GM21447 (cell line): ENCODE data around the gene ZC3H18.
A peak's percentile ranks its signal among the peaks of the same experiment; 100 is the strongest.

Experiments
- ATAC-seq: cut with Tn5 transposase; IDR thresholded peaks from one replicate; pipeline ENCODE4 v1.9.1; 2021; ENCODE audit not compliant: unreplicated experiment

The ZC3H18 gene

DNA sequence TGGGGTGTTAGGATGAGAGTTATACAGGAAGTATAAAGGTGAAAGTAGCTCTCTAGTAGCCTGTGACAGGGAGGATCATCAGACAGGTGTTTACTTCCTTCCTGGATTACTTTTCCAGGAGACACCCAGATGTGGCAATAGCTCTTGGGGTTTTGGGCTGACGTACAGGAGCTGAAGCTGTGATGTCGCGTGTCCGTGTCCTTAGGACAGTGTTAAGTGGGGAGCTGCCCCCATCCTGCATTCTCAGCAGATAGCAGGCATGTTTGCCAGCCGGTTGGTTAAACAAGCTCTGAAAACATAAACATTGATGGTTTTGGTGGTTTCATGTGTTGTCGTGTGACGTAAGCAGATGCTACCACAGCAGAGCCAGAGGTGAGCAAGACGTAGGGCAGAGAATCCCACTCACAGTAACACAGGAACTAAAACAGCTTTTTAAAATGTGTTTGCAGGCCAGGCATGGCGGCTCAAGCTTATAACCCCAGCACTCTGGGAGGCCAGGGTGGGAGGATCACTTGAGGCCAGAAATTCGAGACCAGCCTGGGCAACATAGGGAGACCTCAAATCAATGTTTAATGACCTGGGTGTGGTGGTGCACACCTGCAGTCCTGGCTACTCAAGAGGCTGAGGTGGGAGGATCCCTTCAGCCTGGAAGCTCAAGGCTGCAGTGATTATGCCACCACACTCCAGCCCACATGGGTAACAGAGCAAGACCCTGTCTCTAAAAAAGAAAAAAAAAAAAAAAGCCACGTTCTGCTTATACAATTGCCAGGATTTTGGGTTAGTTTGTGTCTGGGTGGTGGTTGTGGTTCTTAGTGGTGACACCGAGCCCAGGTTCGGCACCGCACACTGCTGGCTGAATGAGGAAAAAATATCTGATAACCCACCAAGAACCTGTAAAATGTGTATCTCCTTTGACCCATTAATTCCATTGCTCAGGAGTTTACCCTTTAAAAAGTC lies 49.9 kb downstream of the ZC3H18 start:
- no peak for ATAC-seq

DNA sequence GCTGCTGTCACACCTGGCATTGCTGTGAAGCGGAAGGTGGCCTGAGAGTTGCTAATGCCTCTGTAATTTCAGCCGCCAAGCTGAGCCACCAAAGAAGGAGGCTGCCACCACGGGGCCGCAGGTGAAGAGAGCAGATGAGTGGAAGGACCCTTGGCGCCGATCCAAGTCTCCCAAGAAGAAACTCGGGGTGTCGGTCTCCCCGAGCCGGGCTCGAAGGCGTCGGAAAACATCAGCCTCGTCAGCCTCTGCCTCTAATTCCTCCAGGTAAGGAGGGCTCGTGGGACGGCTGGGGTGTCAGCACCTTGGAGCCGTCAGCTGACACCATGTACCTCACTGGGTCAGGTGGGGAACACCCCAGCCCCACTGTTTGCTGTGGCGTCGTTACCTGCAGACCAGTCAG lies 51.9 kb downstream of the ZC3H18 start:
- ATAC-seq, result no peak

DNA sequence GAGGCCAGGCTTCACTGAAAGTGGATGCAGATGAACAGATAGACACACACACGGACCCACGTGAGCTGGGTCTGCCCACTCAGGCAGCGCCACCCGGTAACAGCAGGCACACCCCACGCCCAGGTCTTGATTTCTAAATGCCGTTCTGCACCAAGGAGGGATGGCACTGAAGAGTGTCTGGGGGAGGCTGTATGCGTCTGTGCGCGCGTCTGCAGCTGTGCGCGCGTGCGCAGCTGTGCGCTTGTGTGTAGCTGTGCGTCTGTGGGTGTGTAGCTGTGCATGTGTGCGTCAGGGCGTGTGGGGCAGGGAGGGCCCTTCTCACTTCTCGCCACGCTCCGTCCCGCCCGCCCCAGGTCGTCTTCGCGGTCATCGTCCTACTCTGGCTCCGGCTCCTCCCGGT lies 52.7 kb downstream of the ZC3H18 start:
- ATAC-seq, result no peak

DNA sequence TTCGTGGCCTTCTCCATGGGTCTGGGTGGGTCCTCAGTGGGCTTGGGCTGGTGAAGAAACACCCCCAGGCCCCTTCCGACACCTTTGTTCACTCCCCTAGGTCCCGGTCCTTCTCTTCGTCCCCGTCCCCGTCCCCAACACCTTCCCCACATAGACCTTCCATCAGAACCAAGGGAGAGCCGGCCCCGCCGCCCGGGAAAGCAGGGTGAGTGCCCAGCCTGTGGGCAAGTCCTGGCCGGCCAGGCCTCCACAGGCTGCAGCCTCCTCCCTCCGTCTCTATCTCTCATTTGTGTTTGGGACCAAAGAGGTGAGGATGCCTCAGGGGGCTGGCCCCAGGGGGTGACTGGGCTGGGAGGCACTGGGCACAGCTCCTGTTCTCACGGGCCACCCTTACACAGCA lies 53.7 kb downstream of the ZC3H18 start:
- ATAC-seq, result no peak

DNA sequence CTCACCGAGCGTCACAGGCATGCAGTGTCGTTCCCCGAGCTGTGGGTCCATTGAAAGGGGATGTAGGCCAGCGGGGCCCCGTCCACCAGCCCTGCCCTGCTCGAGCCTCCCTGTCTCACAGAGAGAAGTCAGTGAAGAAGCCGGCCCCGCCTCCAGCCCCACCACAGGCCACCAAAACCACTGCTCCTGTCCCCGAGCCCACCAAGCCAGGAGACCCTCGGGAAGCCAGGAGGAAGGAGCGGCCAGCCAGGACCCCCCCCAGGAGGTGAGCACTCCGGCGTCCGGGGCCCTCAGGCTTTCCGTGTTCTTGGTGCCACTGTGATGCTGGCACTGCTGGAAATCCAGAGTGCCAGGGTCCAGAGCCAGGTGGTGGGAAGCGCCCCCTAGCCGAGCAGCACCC lies 54.3 kb downstream of the ZC3H18 start:
- no peak for ATAC-seq

DNA sequence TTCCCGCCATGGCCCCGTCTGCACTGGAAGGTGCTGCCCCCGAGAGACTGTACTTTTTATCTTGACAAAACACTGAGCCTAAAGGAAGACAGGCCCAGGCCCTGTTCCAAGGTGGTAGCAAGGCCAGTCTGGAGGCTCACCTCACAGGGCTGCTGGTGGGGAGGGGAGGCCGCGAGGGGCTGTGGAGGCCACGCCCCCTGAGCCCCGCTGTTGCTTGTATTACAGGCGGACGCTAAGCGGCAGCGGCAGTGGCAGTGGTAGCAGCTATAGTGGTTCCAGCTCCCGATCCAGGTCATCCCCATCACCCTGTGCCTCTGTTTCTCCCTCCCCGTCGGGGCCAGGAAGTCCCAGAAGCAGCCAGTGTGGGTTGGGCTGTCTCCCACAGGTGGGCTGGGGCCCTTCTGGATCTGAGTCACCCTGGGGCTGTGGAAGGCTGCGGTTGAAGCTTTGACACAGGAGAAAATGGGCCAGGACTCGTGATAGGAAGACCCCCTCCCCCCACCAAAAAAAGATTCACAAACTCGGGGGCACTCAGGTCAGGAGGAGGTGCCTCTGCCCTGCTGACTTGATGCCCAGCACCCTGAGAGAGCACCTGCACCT lies 54.9 kb downstream of the ZC3H18 start:
- ATAC-seq, result no peak

DNA sequence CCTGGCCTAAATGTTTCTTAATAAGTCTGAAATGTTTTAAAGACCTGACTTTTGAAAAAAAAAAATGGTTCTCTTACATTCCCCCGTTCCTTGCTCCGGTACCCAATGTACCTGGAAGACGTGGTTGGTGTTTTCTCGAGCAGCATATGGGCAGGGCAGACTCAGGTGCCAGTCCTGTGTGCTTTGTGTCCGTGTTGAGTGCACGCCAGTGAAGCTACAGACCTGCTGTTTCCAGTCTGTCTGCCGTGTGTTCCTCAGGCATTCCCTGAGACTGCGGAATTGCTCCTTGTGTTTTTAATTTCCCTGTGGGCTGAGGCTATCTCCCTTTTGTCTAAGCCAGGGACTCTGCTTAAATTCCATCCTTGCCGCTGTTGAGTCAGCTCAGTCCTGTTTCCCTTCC lies 56.4 kb downstream of the ZC3H18 start:
- ATAC-seq, result no peak

DNA sequence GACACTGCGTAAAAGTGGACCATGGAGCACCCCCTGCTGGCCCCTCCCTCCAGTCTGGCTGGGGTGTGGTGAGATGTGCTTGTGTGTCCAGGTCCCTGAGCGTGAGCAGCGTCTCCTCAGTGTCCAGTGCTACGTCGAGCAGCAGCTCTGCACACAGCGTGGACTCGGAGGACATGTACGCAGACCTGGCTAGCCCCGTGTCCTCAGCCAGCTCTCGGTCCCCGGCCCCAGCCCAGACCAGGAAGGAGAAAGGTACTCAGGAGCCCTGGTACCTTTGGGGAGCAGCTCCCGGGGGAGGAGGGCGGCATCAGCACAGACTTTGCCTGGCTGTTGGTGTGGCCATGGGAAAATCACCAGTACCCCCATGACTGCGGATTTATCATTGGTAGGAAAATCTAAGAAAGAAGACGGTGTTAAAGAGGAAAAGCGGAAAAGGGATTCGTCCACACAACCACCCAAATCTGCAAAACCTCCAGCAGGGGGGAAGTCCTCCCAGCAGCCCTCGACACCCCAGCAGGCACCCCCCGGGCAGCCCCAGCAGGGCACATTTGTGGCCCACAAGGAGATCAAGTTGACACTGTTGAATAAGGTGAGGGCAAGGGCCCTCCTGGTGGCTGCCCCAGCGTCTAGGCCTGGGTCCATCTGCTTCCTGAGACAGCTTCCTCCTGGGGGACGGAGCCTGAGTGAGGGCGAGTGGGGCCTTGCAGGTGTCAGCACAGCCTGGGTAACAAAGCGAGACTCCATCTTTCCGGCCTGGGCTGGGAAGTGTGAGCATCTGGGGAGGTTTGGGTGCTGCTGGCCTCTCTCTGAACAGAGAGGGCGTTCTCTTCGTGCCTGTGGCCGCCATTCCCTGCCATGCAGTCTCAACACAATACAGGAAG lies 57.6 kb downstream of the ZC3H18 start:
- ATAC-seq, result no peak

DNA sequence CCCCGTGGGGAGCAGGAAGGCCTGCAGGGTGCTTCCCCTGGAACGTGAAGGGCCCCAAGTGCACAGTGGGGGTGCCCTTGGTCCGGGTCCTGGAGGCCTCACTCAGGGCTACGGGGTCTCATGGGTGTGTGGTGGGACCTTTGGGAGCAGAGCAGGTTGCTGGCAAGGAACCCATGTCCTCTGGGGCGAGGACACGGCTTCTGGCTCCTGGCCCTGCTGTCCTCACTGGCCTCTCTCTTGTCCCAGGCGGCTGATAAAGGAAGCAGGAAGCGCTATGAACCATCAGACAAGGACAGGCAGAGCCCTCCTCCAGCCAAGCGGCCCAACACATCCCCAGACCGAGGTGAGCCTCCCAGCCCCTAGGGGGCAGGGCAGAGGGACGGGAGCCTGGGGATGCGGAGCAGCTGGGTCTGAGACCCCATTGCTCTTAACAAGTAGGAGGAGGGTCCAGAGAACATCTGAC lies 58.3 kb downstream of the ZC3H18 start:
- ATAC-seq, result no peak

DNA sequence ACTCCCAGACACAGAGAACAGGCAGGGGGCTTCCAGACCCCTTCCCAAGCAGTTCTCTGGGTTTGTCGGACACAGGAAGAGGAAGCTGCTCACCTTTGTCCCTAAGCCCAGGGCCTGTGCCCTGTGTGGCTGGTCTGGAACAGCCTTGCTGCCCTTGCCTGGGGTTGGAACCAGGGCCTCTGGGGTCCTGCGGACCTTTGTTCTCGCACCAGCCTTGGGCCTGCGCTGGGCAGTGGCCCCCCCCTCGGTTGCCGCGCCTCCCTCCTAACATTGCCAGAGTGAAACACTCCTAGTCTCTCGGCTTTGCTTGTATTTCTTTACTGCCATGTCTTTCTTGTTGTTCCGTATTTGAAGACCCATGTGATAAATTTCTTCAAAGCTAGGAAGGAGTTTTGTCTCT lies 59.6 kb downstream of the ZC3H18 start:
- no peak for ATAC-seq

DNA sequence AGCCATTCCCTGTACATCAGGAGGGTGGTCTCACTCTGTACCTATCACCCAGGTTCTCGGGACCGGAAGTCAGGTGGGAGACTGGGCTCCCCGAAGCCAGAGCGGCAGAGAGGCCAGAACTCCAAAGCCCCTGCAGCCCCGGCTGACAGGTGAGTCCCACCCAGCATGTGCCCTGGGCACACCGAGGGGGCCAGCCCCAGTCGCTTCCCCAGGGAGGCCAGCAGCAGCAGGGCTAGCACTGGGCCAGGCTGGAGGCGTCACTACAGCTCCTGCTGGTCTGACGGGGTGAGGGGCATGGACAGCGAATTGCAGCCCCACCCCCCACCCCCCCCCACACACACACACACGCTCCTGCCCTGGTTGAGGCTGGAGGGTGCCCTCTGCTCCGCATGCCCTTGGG lies 60.2 kb downstream of the ZC3H18 start:
- ATAC-seq, result no peak

DNA sequence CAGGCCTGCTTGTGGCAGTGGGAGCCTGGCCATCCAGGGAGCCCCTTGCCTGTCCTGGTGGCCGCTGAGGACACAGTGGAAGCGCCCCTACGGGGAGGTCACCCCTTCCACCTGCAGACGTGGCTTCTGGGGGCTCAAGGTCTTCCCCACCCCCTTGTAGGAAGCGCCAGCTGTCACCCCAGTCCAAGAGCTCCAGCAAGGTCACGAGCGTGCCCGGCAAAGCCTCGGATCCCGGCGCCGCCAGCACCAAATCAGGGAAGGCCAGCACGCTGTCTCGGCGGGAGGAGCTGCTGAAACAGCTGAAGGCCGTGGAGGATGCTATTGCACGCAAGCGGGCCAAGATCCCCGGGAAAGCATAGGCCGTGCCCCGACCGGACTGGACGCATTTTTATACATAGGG lies 60.7 kb downstream of the ZC3H18 start:
- no peak for ATAC-seq

DNA sequence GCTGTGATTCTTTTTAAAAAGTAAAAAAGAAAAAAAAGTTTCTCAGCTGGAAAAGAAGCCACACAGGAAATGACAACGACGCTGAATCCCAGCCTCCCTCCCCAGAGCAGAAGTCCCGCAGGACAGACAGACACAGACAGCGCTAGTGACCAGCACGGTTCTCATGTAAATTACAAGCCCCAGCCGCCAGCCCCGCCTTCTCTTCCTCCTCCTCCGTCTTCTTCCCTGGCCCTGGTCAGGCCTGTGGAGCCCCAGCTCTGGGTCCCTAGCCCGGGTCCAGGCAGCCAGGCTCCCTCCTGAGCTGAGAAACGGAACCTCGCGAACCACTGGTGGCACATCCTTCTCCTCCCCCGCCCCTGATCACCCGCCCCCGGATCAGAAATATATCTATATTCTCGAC lies 61.2 kb downstream of the ZC3H18 start:
- no peak for ATAC-seq

DNA sequence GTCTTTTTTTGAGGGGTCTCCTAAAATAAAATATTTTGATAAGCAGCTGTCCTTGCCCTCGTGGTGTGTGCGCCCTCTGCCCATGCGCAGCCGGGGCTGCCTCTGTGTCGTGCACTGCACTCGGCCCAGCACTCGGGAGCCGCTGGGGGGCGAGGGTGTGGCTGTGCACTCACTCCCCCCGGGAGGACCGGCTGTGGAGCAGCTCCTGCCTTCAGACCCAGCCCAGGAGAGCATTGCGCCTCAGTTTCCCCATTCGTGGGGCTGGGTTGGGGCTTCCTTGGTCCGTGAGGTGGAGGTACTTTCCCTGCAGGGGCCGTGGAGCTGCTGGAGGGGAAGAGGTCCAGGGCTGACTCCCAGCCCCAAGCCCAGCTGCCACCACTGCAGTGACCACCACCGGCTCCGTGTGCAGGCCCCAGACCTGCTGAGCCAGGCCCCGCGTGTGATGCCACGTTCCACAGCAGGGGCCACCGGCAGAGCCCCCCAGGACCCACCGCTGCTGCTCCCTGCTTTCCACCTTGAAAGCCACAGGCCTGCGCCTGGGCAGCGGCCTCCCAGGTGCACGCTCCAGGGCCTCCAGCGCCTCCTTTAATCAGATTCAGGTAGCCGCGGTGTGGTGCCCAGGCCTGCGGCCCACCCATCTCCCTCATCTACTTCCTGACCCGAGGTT lies 61.9 kb downstream of the ZC3H18 start:
- no peak for ATAC-seq

DNA sequence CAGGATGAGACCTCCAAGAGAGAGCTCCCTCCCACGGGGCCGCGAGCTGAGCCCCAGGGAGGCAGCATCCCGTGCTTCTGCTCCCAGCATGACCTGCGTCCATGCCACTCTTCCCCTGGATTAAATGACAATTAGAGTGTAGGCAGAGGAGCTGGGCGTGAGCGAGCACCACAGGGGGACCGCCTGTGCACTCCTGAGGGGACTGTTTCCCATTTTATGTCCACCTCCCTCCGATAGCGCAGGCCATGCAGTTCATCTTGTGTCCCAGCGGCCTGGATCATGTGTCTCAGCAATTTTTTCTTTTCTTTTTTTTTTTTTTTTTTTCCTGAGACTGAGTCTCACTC lies 62.4 kb downstream of the ZC3H18 start:
- no peak for ATAC-seq

DNA sequence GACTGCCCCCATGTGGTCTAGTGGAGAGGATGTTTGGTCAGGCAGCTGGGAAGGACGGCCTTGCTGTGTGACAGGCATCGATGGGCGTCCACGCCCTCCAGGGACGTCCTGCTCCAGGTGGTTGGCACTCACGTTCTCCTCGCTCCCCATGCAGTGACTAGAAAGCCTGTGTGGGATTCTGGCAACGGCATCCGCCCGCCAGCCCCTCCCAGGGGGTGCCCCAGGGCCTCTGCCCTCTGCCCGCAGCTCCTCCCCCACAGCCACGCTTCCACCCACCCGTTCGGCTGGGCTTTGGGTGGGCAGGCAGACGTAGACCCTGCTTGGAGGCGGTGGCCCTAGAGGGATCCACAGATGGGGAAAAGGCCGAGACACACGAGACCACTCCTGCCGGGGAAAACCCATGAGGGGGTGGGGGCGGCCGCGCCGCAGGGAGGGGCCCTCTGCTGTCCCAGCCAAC lies 63.5 kb downstream of the ZC3H18 start:
- peak; percentile 41 for ATAC-seq

DNA sequence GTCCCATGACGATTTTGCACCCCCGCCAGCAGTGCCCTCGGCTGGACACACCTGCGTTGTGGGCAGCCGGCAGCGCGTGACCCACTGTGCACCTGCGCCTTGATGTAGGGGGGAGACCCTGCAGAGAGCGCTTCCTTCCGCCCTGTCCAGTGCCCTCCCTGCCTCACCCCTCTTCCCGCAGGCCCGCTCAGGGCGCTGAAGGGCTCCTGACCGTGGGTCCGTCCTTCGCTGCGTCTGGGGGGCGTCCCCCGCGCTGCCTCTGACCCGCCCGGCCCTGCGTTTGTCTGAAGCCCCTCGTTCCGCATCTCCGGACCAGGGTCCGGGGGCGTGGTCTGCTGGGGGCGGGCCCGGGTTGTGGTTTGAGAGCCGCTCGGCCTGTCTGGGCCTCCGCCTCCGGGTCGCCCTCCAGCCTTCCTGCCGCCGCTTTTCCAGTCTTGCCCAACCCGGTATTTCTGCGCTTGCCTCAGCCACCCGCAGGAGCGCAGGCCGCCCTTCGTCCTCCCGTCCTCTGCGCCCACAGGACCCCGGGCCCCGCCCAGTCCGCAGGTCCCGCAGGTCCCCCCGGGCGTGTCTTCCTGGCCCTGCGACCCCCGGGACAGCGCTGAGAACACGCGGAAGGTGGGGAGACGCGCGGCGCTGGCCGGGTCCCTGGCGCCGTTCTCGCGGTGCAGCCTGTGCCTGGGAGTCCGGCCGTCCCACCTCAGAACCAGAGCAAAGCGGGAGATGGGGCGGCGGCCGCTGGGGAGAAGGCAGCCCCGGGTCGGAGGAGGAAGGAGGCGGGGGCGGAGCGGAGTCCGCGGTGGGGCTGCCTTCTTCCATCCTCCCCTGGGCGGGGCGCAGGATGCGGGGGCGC lies 64.2 kb downstream of the ZC3H18 start:
- ATAC-seq, result peak; percentile 55

DNA sequence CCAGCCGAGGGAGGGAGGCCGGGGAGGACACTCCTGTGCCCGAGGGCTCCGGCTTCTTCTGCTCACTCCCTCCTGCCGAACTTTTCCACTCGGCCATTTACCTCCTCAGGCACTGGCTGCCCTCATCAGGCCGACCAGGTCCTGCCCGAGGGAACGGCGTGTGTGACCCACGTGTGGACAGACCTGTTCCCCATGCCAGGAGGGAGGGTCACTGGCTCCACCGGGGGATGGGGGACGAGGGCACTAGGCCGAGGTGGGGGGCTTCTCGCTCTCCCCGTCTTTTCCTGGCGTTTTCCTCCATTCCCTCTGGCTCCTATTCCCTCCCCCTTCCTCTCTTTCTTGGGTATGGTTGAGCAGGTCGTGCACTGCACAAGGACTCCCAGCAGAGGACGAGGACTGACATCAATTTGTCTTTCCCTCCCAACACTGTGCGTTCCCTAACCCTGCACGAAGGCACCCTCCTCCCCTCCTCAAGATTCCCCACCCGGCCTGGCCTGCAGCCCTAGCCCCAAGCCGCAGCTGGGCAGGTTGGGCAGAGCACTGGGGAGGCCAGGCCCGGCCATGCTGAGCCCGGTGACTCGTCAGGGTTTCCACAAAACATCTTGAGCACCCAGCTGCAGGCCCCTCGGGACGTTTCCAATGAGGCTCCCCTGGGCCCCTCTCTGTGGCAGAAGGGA lies 64.9 kb downstream of the ZC3H18 start:
- ATAC-seq, result no peak

DNA sequence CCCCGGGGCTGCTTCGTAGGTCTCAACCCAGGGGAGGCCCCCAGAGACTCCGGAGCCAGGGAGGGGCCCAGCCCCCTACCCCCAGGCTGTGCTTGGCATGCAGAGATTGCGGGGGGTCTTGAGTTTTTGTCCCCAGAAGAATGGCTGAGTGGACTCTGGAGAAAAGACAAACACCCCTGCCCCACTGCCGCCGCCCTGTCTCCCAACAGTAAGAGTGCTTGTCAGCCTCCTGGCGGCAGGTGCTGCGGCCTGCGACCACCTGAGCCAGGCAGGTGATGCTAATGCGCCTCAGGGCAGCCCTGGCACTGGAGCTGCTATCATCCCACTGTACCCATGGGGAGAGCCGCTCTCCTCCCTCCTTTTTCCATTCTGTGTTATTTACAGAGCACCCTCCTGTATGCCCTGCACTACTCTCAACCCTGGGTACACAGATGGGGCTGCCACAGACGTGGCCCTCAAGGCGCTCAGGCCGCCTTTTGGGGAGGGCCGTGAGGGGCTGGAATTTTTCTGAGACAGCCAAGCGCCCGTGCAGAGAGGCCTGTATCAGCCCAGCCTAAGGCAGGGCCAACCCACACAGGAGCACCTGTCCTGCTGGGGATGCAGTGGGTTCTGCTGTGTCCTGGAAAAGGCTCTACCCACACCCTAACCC lies 65.6 kb downstream of the ZC3H18 start:
- ATAC-seq, result no peak
